Ovary (tissue), 9 donors: ENCODE measurements around the gene SIT1. TPM values are rescaled to one million over a fixed set of nuclear protein-coding genes. Genes with fewer than 3 reads are reported as not detected.

Experiments
- DNase-seq, 5 donors: peaks; one replicate each; pipeline ENCODE4 v3.0.0-alpha.2; 2019 to 2020
- H3K27ac ChIP-seq, 2 donors: fragments of 200-600 bp; one replicate each; pipeline versions ENCODE4 v1.5.1 to v1.8.0; 2019 to 2022
- H3K27me3 ChIP-seq: fragments of 200-600 bp; one replicate; pipeline ENCODE4 v1.8.0; 2022
- H3K36me3 ChIP-seq: fragments of 200-600 bp; sonication (generic); one replicate; pipeline ENCODE4 v1.5.1; 2019
- H3K4me1 ChIP-seq: one replicate; pipeline ENCODE4 v1.8.1; 2013; ENCODE audit warnings: mild to moderate bottlenecking, moderate library complexity; ENCODE audit not compliant: insufficient read depth
- H3K4me3 ChIP-seq: fragments of 200-600 bp; sonication (generic); one replicate; pipeline ENCODE4 v1.5.1; 2017
- H3K9me3 ChIP-seq, 2 donors: fragments of 200-600 bp in 1 of 2; sonication (generic) in 1 of 2; one replicate each; pipeline versions ENCODE4 v1.5.1 to v1.8.1; 2013 to 2019; ENCODE audit warnings: mild to moderate bottlenecking in 1 of 2, moderate library complexity in 1 of 2
- CTCF ChIP-seq, 3 donors: fragments of 450-650 bp in 2 of 3; fragments of 200-600 bp in 1 of 3; IDR thresholded peaks; one replicate each; pipeline versions ENCODE4 v1.5.1 to v1.8.0; 2016 to 2022; ENCODE audit warnings: antibody characterized with exemption in 3 of 3, mild to moderate bottlenecking in 1 of 3
- EP300 ChIP-seq: sonication (generic); formaldehyde crosslinking; IDR thresholded peaks from one replicate; pipeline ENCODE4 v1.6.1; 2017; ENCODE audit warnings: antibody characterized with exemption
- POLR2A ChIP-seq: fragments of 450-650 bp; IDR thresholded peaks from one replicate; pipeline ENCODE4 v1.6.1; 2017; ENCODE audit warnings: antibody characterized with exemption, mild to moderate bottlenecking, moderate library complexity
- WGBS, 3 donors: extraction: QIAGEN DNeasy Blood & Tissue Kit in 1 of 3; methylation state at CpG; one replicate each; pipeline versions ENCODE4 v1.1.5 to v1.1.7; 2013 to 2017; 5-methylcytosine and 5-hydroxymethylcytosine counted together
- intact Hi-C, 4 donors: fragments of 100-400 bp; cut with DNase I; formaldehyde crosslinking; loops; one replicate each; pipeline versions ENCODE4 v1.11.0 to v1.15.1; 2022 to 2023
- polyA plus RNA-seq, 2 donors: library from polyadenylated mRNA; stranded (reverse); fragments of 200-250 nt in 1 of 2; fragments of 350-450 nt in 1 of 2; fragmentation: Illumina TruSeq in 1 of 2; extraction: RNeasy Lipid Tissue Mini Kit (QIAGEN cat#74804) in 1 of 2; gene quantifications; one replicate each; pipeline ENCODE4 v1.2.3, GENCODE V29; 2013 to 2014
- total RNA-seq, 7 donors: library from RNA; depleted of rRNA in 2 of 7; stranded (reverse); fragments of >200 nt in 2 of 7; fragmentation: NEBNext Ultra II Directional in 3 of 7; extraction: Animal tissue kit (Norgen Biotek cat#: 25700) in 3 of 7; gene quantifications; one replicate each; pipeline versions ENCODE4 v1.1.0 to v1.2.4, GENCODE V29; 2016 to 2023
- donor health status: DM: no; HTN: no; CAD: no; lungs with moderate emphysema.
- donor health status: DM: no; HTN: no; CAD: no.
- donor health status: Bipolar disorder and iron deficiency.
- donor health status: DM: yes; HTN: yes; CAD: no.
- donor health status: DM: no; HTN: no; CAD: no.
- donor health status: DM: yes; HTN: yes; CAD: no.

Gene SIT1
- total and polyA plus RNA-seq, 9 donors = 0.20 to 0.82 (median 0.56) TPM; not detected in 3

DNA sequence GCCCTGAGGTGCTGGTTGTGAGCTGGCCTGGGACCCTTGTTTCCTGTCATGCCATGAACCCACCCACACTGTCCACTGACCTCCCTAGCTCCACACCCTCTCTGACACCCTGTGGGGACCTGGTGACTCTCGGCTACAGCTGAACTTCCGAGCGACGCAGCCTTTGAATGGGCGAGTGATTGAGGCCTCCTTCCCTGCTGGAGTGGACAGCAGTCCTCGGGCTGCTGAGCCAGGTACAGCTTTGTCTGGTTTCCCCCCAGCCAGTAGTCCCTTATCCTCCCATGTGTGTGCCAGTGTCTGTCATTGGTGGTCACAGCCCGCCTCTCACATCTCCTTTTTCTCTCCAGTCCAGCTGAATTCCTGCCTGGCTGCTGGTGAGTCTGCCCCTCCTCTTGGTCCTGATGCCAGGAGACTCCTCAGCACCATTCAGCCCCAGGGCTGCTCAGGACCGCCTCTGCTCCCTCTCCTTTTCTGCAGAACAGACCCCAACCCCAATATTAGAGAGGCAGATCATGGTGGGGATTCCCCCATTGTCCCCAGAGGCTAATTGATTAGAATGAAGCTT, 29.1 kb upstream of the SIT1 start:
- no peak for TF ChIP-seq CTCF (IDR thresholded peaks at IDR 0.05)
- TF ChIP-seq POLR2A = no peak
- no peak for TF ChIP-seq EP300
- intact Hi-C loops = no loop called here
- H3K4me1 ChIP-seq = peaks cover 10% of the 10 kb centered on the region
- no peaks in the 10 kb centered on the region for H3K36me3 ChIP-seq
- H3K4me3 ChIP-seq = no peak overlapping the region
- no peaks in the 10 kb centered on the region for H3K9me3 ChIP-seq
- no peaks in the 10 kb centered on the region for H3K27me3 ChIP-seq
- no peak overlapping the region for H3K27ac ChIP-seq
- 87 to 92% (median 89%) methylated on average over 8 of the region's 8 CpGs for WGBS, 3 donors
- no peak for DNase-seq

GRCh38 chr9:35679091-35679490, 28.4 kb upstream of the SIT1 start:
- WGBS, 3 donors = 89 to 93% (median 92%) methylated on average over 5 of the region's 5 CpGs

GRCh38 chr9:35675732-35676392, 25.1 kb upstream of the SIT1 start:
- no peaks in the 10 kb centered on the region for H3K36me3 ChIP-seq
- TF ChIP-seq POLR2A = no peak
- TF ChIP-seq EP300 = no peak
- no peaks in the 10 kb centered on the region for H3K9me3 ChIP-seq
- DNase-seq = peak; percentile 47 to 77 (median 69)
- intact Hi-C loops = no loop called here
- H3K4me3 ChIP-seq = peak overlapping the region; percentile 52
- H3K27me3 ChIP-seq = no peaks in the 10 kb centered on the region
- no peak overlapping the region for H3K27ac ChIP-seq
- peaks cover 8% of the 10 kb centered on the region for H3K4me1 ChIP-seq
- WGBS, 3 donors = 3 to 5% (median 4%) methylated on average over 29 to 51 of the region's 51 CpGs

More at GRCh38 chr9:35679091-35679490, 28.4 kb upstream of the SIT1 start:
- no peaks in the 10 kb centered on the region for H3K9me3 ChIP-seq
- intact Hi-C loops = no loop called here
- peaks cover 8% of the 10 kb centered on the region for H3K4me1 ChIP-seq
- TF ChIP-seq EP300 (no peak), POLR2A (no peak), CTCF (IDR thresholded peaks at IDR 0.05) (no peak)
- H3K27ac ChIP-seq = no peak overlapping the region
- H3K27me3 ChIP-seq = no peaks in the 10 kb centered on the region
- H3K4me3 ChIP-seq = no peak overlapping the region
- H3K36me3 ChIP-seq = no peaks in the 10 kb centered on the region
- DNase-seq = no peak

DNA sequence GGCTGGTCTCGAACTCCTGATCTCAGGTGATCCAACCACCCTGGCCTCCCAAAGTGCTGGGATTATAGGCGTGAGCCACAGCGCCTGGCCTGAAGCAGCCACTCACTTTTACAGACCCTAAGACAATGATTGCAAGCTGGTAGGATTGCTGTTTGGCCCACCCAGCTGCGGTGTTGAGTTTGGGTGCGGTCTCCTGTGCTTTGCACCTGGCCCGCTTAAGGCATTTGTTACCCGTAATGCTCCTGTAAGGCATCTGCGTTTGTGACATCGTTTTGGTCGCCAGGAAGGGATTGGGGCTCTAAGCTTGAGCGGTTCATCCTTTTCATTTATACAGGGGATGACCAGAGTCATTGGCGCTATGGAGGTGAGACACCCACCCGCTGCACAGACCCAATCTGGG, 24.5 kb upstream of the SIT1 start:
- intact Hi-C loops = no loop called here
- Histone ChIP-seq H3K27me3 (no peaks in the 10 kb centered on the region), H3K36me3 (no peaks in the 10 kb centered on the region), H3K4me1 (peaks cover 5% of the 10 kb centered on the region), H3K27ac (no peak overlapping the region), H3K9me3 (no peaks in the 10 kb centered on the region), H3K4me3 (peak overlapping the region; percentile 52)
- TF ChIP-seq POLR2A = no peak
- TF ChIP-seq CTCF (IDR thresholded peaks at IDR 0.05) = no peak
- TF ChIP-seq EP300 = no peak
- DNase-seq = no peak
- WGBS, 3 donors = 32 to 38% (median 36%) methylated on average over 13 of the region's 13 CpGs

- Histone ChIP-seq H3K27me3 (no peaks in the 10 kb centered on the region), H3K27ac (no peak overlapping the region), H3K36me3 (no peaks in the 10 kb centered on the region), H3K4me3 (no peak overlapping the region), H3K4me1 (peaks cover 5% of the 10 kb centered on the region), H3K9me3 (no peaks in the 10 kb centered on the region)
- TF ChIP-seq CTCF (IDR thresholded peaks at IDR 0.05) (no peak), POLR2A (no peak), EP300 (no peak)
- 72 to 80% (median 72%) methylated on average over 3 of the region's 3 CpGs for WGBS, 3 donors
- no peak for DNase-seq
- intact Hi-C loops = no loop called here
Observed at GRCh38 chr9:35674025-35674361, 23.3 kb upstream of the SIT1 start.
